HK-2 (cell line): ENCODE data around the gene CYB5R2.
A peak's percentile ranks its signal among the peaks of the same experiment; 100 is the strongest.
"Not testable (repeated sequence)": the region's sequence is repeated elsewhere in the genome, so short reads cannot be mapped to it uniquely, and the experiment has no call there.

ENCODE experiments used
- DNase-seq: peaks from one replicate; pipeline ENCODE4 v3.0.0-alpha.2; 2018; ENCODE audit not compliant: unreplicated experiment

Gene CYB5R2

DNA sequence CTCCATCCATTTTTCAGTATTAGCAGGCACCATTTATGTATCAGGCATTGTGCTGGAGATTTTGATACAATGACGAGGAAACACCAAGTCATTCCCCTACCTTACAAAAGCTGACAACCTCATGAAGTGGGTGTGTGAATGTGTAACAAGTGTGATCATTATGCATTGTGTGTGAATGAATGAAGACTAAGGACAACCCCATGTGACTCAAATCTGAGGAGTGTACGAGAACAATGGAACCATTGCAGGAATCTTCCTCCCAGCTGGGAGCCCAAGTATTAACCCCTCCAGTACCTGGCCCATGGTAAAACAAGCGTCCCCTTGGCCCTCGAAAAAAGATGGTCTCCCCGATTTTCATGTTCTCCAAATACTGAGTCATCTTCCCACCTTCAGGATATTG is 4.4 kb downstream of the CYB5R2 start:
- no peak for DNase-seq

DNA sequence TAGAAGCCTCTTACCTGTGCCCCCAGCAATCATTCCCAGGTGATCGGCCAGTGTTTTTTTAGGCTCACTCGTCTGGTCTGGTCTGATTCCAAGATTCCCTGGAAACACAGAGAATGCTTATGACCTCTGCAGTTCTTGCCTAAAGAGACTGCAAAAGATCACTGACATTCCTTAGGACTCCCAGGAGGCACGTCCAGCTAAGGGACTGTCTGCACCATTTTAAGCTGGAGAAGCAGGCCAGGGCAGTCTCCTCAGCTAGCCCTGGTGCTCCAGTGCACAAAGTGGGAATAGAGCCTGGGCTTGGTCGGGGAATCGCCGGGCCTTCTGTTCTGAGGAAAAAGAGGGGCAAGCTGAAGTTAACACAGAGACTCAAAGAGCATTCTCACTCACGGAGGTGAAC is 4.8 kb downstream of the CYB5R2 start:
- DNase-seq, result no peak

- no peak for DNase-seq
These were observed 5.8 kb downstream of the CYB5R2 start for GRCh38 chr11:7667460-7667859.

DNA sequence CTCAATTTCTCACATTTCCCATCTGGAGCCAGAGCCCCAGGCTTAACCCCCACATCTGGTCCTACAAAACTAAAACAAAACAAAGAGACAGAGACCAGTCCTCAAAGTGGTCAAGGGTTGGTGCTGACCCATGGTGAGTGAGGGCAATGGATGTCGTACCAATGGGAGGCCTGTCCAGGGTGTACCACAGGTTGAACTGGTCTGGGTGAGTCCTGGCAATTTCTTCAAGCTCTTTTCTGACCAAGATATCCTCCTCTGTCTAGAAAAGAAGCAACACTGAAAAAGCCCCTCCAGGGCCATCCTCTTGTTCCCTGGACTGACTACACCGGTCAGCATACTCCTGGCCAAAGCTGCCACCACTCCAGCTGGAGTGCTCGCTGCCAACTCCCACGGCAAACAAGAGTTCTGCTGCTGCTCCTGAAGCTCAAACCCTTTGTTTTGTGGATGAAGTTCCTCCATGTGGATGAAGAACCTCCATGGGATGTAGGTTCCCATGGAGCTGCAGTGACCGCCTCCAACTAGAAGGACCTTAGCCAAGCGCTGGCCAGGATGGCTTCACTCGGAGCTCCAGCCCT is 6.9 kb downstream of the CYB5R2 start:
- DNase-seq, result no peak

DNA sequence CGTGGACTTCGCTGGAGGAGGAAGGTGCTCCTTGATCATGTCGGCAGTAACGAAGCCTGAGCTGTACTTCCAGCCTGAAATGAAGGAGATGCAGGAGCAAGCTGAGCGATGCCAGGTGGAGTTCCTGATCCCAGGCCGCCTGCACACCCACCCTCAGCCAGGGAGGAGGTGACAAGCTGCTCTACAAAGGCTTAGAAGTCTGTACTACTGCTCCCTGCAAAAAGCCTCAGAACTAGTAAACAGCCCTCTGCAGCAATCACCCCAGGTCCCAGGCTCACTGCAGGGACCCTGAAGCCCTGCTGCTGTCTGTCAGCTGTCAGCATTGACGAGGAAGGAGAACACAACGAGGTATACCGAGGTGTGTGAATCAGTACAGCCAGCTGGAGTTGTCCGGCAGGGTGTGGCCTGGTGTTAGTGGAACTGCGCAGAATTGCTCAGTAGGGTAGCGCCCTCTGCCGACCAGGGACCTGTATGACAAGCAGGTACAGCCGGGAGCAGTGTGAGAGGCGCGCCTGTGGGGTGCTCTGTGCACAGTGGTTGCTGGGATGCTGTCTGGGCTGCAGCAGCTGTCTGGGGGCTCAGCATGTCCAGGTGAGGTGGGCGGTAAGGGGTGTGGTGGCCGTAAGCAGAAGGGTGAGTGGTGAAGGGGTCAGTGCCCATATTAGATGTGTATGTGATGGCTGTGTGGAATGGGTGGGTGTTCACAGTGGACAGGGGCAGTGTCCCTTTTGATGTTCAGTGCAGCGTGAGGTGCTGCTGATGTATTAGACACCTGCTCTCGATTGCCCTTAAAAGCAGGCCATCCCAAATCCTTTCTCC is 7.6 kb downstream of the CYB5R2 start:
- peak; percentile 79 for DNase-seq

GRCh38 chr11:7664867-7665266 is 8.4 kb downstream of the CYB5R2 start:
- DNase-seq, result no peak

DNA sequence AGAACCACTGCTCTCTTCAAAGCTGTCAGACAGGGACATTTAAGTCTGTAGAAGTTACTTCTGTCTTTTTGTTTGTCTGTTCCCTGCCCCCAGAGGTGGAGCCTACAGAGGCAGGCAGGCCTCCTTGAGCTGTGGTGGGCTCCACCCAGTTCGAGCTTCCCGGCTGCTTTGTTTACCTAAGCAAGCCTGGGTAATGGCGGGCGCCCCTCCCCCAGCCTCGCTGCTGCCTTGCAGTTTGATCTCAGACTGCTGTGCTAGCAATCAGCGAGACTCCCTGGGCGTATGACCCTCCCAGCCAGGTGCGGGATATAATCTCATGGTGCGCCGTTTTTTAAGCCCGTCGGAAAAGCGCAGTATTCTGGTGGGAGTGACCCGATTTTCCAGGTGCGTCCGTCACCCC is 9.8 kb downstream of the CYB5R2 start:
- DNase-seq, result not testable (repeated sequence)

DNA sequence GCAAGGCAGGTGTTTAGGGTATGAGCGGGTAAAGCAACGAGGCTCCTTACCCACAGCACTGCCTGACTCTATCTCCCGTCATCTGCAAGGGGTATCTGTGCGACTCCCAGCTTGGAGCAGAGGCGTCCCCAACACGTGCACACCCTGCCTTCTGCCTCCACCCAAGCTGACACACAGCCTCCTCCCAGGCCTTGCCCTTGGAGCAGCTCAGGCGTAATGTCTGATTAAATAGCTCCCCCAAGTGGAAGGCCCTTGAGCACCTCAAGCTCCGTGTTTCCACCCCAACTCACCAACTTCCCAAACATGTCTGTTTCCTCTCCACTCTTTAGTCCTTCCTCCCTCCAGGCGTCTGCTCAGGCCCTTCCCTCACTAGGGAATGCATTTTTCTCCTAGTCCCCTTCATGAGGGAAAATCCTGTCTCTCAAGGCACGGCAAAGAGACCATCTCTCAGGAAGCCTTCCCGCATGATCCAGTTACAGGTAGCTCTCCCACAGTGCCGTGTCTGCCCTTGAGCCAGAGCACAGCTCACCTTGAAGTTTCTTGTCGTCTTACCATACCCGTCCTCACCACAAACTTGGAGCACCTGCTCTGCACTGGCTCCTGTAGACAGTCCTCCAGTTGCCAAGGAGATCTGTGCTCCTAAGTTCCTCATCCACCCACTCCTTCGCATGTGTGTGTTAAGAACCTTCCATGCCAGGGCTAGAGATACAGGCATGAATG is 15.8 kb downstream of the CYB5R2 start:
- DNase-seq, result peak; percentile 16

DNA sequence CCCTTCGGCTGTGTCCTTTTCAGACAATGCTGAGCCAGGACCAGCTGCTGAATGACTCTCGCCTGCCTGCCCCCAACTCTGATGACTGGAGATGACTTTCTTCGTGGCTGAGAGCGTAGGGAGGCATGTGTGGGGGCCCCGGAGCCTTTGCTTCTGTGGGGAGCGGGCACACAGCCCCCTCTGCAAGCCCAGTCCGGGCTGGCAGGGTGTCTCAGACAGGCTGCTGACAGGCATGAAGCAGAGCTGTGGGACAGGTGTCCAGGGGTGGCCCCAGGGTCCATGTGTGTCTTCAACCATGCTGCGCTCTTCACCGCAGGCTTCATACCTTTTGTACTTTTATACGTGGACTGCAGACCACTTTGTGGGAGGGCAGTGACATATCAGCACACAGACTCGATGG is 16.6 kb downstream of the CYB5R2 start:
- no peak for DNase-seq

- no peak for DNase-seq
These were observed 17.8 kb downstream of the CYB5R2 start for GRCh38 chr11:7655253-7656217.

DNA sequence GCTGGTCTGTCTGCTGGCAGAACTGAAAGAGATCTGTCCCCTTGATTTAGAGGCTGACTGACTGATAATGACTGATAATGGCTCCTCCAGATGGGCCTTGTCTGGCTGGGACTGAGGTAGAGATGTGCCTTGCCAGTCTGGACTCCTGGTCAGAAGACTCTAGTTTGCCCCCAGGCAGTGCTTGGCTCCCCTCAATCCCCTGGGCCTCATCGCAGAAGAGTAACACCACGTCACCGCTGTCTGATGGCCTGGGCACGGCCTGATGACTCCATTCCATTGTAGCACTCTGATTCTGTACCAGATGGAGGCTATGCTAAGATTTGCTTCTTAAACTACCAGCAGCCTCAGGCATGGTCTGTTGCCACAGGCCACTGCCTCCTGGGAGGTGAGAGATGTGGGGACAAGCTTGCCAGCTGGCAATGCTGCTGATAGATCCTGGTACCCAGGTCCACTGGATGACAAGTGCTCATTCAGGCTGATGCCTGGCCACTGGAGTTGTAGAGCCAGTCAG is 19.1 kb downstream of the CYB5R2 start:
- DNase-seq, result no peak

GRCh38 chr11:7651700-7652099 is 21.6 kb downstream of the CYB5R2 start:
- no peak for DNase-seq

DNA sequence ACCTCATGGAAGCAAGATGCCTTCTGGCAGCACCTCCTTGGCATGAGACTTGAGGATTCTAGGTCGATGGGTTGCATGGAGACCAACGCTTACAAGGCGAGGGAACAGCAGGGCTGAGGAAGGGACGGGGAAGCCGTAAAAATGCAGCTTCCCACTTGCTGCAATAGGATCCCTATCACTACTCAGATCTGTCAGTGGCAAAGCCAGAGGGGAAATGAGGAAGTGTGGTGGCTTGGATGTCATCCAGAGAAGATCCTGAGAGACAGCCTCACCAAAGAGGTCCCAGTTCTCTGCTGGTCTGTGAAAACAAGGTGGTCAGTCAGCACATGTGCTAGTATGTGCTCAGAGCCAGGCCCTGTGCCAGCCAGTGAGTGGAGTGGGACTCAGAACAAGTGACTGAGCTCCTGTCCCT is 22.2 kb downstream of the CYB5R2 start:
- no peak for DNase-seq

DNA sequence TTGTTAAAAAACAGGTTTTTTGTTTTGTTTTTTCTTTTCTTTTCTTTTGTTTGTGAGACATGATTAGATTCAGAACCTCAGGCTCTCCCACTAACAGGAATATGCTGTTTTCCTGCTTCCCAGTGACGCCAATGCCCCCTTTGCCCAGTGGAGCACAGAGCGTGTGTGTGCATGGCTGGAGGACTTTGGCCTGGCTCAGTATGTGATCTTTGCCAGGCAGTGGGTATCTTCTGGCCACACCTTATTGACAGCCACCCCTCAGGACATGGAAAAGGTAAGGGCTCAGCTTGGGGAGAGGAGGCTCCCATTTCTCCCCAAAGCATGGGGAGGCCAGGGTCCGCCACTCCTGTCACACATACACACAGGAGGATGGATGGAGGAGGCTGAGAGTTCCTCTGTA is 25.0 kb downstream of the CYB5R2 start:
- DNase-seq, result no peak

GRCh38 chr11:7646866-7647265 is 26.4 kb downstream of the CYB5R2 start:
- DNase-seq, result no peak

GRCh38 chr11:7645206-7645605 is 28.1 kb downstream of the CYB5R2 start:
- no peak for DNase-seq

DNA sequence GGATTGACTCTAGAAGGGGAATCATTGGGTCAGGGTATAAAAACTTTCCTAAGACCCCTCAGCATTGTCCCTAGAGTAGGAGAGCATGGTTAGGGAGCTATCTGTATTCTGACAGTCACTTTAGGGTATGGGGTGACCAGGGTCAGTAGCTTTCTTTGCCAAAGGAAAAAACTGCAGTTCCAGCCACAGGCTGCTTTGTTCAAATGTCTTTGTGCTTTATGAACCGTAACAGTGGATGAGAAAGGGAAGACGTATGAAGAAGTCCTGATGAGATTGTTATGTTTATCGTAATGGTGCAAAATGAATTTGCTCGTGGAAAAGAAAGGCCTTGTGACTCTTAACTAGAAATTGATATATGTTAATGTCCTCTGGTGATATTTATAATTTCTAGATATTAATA is 30.0 kb downstream of the CYB5R2 start:
- no peak for DNase-seq

DNA sequence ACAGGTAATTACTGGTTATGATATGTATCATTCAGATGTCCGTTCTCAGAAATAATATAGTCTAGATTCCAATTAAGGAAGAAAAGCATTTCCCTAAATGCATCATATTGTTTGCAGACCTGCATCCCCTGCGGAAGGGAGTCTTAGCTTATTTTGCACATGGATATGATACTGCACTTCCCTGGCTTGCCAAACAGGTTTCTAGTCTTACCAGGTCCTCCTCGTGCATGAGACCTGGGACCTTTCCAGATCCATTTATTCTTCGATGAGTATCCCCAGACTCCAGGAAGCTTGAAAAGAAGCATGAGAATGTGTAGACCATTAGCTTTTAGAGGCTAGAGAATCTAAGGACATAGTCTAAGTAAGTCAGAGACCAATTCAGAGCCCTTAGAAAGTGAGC is 30.6 kb downstream of the CYB5R2 start:
- no peak for DNase-seq

DNA sequence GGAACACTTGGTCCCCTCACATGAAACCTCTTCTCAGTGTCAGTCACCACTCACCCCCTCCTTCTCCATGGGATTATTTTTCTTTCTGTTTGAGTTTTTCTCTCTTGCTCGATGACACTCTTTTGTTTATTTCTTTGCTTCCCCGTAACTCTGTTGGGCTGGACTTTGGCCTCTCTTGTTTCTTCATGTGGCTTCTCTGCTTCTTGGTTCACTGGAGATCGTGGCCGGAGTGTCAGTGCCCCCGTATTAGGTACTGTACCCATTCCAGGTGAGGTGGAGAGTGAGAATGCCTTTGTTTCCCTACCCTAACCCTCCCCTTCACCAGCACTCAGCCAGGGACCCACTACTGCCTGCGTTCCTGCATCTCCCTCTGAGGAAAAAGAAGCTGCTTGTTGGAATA is 32.5 kb downstream of the CYB5R2 start:
- no peak for DNase-seq

DNA sequence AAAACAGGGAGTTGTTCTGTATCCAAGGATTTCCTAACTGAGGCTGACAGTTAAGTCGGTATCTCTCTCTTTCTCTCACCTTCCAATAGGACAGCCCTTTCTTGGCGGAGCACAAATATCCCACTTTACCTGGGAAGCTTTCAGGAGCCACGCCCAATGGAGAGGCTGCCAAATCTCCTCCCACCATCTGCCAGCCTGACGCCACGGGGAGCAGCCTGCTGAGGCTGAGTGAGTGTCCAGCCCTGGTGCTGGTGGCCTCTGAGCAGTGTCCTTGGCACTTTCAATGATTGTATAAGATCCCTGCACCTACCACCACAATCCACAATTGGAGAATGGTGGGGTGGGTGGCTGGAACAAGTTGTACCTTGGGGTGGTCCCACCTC is 33.7 kb downstream of the CYB5R2 start:
- no peak for DNase-seq
